ENCODE data around the gene NUP88. TPM values are rescaled to one million over a fixed set of nuclear protein-coding genes. Genes with fewer than 3 reads are reported as not detected.
"Not testable (repeated sequence)": the region's sequence is repeated elsewhere in the genome, so short reads cannot be mapped to it uniquely, and the experiment has no call there.

NUP88 gene
- total and polyA plus RNA-seq, 4 donors: 28.2 to 56.5 (median 46.9) TPM

DNA sequence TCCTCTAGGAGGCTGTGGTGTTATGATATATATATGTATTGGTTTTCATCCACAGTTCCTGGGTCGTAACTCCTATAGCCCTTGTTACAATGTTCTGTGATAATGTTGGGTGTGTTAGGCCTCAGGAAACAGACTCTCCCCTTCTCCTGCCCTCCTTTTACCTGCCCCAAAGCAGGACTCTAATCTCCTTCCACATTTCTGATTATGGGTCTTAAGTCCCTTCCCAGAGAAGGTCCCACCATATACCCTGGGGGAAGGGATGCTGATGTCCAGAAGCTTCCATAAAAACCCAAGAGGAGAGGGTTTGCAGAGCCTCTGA lies 19.9 kb upstream of the NUP88 start:
- DNase-seq (no peak), ATAC-seq (ENCODE audit: low FRiP score) (no peak)
- Histone ChIP-seq H3K4me1 (ENCODE audit: control insufficient read depth in 1 of 2, insufficient read depth in 2 of 2, low read length in 2 of 2) (no peaks in the 10 kb centered on the region), H3K4me3 (ENCODE audit: low read length in 2 of 2) (peak overlapping the region in 1 of 2 donors; percentile 90), H3K9me3 (ENCODE audit: control insufficient read depth, low read length) (no peaks in the 10 kb centered on the region), H3K27ac (ENCODE audit: low read depth in 1 of 2, low read length in 2 of 2) (peak overlapping the region; percentile 49 to 80), H3K36me3 (ENCODE audit: control insufficient read depth in 1 of 2, insufficient read depth in 2 of 2, low read length in 1 of 2) (peaks cover 4% of the 10 kb centered on the region in 2 donors), H3K27me3 (ENCODE audit: control insufficient read depth in 1 of 2, insufficient read depth in 2 of 2, low read length in 1 of 2) (no peaks in the 10 kb centered on the region)
- 11 to 24% methylated on average over 1 of the region's 1 CpG for WGBS, 2 donors
- intact Hi-C loops (cut with DNase I): loop anchor here in 1 of 2 donors (1.0 to 2.0 kb wide), 3 partner anchors 20 to 249 kb away; partner anchors contain the start of genes NUP88 and ZNF594

DNA sequence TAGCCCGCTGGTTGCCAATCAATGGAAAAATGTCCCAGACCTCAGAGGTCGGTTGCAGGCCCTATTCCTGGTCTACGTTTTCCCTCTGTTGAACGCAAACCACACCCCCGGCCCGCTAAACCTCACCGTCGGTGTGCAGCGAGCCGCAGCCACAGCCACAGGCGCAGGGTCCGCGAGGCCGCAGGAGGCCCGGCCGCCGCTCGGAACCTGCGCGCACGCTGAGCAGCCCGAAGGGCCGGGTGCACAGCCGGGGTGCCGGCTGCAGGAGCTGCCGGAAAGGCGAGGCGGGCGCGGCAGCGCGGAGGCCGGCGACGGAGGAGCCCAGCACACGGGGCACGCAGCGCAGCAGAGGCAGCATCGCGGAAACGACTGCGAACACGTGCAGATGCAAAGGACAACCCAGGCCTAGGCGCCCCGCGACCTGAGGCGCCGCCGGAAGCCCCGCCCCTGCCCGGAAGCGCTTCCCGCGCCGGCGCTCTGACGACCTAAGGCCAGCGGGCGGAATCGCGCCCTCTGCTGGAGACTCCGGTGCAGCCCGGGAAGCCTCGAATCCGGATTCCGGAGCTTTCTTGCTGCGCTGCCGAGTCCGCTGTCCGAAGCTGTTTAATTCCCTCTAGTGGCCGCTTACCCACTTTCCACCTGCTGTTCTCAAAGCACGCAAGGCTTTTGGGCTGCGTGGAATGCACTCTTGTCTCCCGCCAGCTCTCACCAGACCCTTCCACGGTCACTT lies 19.4 kb upstream of the NUP88 start, which contains the start of gene C1QBP:
Gene C1QBP, minus strand, starts transcription at position 440 of the 730 bp plus-strand sequence. Its CDS starts 82 bp downstream, at position 358.
- peaks cover 4 to 5% of the 10 kb centered on the region in 2 donors for H3K36me3 ChIP-seq (ENCODE audit: control insufficient read depth in 1 of 2, insufficient read depth in 2 of 2, low read length in 1 of 2)
- H3K9me3 ChIP-seq (ENCODE audit: control insufficient read depth, low read length): no peaks in the 10 kb centered on the region
- H3K27ac ChIP-seq (ENCODE audit: low read depth in 1 of 2, low read length in 2 of 2): peak within 1 kb of the TSS; percentile 49 to 80
- peak; percentile 99 for ATAC-seq (ENCODE audit: low FRiP score)
- H3K4me3 ChIP-seq (ENCODE audit: low read length in 2 of 2): peak within 1 kb of the TSS; percentile 19 to 90
- 0% methylated on average over 69 to 75 of the region's 75 CpGs for WGBS, 2 donors
- H3K27me3 ChIP-seq (ENCODE audit: control insufficient read depth in 1 of 2, insufficient read depth in 2 of 2, low read length in 1 of 2): no peaks in the 10 kb centered on the region
- intact Hi-C loops (cut with DNase I): loop anchor here in 1 of 2 donors (1.0 to 2.0 kb wide), 3 partner anchors 20 to 248 kb away; partner anchors contain the start of genes NUP88 and ZNF594
- DNase-seq: peak; percentile 93 to 97
- no peaks in the 10 kb centered on the region for H3K4me1 ChIP-seq (ENCODE audit: control insufficient read depth in 1 of 2, insufficient read depth in 2 of 2, low read length in 2 of 2)

DNA sequence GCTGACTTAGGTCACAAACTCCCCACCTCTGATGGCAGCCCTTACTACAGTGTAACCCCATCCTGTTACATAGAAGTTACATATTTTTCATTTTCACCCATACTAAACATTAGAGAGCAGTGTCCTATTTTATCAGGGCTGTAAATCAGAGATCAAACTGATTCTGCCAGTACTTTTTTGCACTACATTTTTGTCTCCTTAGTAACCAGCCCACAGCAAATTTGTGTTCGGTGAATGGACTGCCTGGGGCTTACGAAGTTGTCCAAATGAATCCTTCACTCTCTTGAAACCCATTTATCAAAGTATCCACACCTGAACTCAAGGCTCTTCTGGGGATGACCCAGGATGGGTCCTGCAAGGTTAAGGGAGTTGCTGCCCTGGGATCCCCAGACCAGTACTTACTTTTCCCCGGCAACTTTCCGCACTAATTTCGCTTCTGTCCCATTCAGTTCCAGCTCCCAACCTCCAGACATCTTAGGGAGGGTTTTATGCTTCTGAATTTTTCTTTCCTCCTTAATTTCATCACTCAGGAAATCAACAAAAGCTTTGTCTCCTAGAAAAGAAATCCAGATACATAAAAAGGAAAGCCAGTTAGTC lies 18.4 kb upstream of the NUP88 start:
- Histone ChIP-seq H3K4me3 (ENCODE audit: low read length in 2 of 2) (peak overlapping the region; percentile 19 to 90), H3K4me1 (ENCODE audit: control insufficient read depth in 1 of 2, insufficient read depth in 2 of 2, low read length in 2 of 2) (no peaks in the 10 kb centered on the region), H3K27ac (ENCODE audit: low read depth in 1 of 2, low read length in 2 of 2) (no peak overlapping the region), H3K36me3 (ENCODE audit: control insufficient read depth in 1 of 2, insufficient read depth in 2 of 2, low read length in 1 of 2) (peaks cover 5 to 7% of the 10 kb centered on the region in 2 donors), H3K9me3 (ENCODE audit: control insufficient read depth, low read length) (no peaks in the 10 kb centered on the region), H3K27me3 (ENCODE audit: control insufficient read depth in 1 of 2, insufficient read depth in 2 of 2, low read length in 1 of 2) (no peaks in the 10 kb centered on the region)
- intact Hi-C loops (cut with DNase I): loop anchor here in 1 of 2 donors (2.0 kb wide), 1 partner anchor 247 kb away; the partner anchor contains the start of gene ZNF594
- 65 to 67% methylated on average over 5 of the region's 5 CpGs for whole genome bisulfite sequencing, 2 donors
- DNase-seq (no peak), ATAC-seq (ENCODE audit: low FRiP score) (no peak)

DNA sequence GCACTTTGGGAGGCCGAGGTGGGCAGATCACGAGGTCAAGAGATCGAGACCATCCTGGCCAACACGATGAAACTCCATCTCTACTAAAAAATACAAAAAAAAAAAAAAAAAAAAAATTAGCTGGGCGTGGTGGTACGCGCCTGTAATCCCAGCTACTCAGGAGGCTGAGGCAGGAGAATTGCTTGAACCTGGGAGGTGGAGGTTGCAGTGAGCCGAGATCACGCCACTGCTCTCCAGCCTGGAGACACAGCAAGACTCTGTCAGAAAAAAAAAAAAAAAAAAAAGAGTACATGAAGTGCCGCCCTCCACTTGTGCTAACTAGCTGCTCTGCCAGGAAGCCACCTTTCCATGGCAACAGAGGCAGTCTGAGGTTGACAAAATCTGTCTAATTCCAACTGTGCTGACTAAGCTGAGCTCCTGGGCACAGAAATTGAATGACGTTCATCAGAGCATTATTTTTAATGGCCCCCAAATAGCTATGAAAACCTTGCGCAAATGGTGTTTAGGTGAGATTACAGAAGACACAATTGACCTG lies 16.4 kb upstream of the NUP88 start:
- ATAC-seq (ENCODE audit: low FRiP score); DNase-seq; H3K36me3 ChIP-seq (ENCODE audit: control insufficient read depth in 1 of 2, insufficient read depth in 2 of 2, low read length in 1 of 2); H3K4me3 ChIP-seq (ENCODE audit: low read length in 2 of 2); H3K4me1 ChIP-seq (ENCODE audit: control insufficient read depth in 1 of 2, insufficient read depth in 2 of 2, low read length in 2 of 2); H3K27me3 ChIP-seq (ENCODE audit: control insufficient read depth in 1 of 2, insufficient read depth in 2 of 2, low read length in 1 of 2); intact Hi-C loops (cut with DNase I); H3K9me3 ChIP-seq (ENCODE audit: control insufficient read depth, low read length); H3K27ac ChIP-seq (ENCODE audit: low read depth in 1 of 2, low read length in 2 of 2): not testable (repeated sequence)
- 78 to 83% methylated on average over 9 to 12 of the region's 12 CpGs for WGBS, 2 donors

DNA sequence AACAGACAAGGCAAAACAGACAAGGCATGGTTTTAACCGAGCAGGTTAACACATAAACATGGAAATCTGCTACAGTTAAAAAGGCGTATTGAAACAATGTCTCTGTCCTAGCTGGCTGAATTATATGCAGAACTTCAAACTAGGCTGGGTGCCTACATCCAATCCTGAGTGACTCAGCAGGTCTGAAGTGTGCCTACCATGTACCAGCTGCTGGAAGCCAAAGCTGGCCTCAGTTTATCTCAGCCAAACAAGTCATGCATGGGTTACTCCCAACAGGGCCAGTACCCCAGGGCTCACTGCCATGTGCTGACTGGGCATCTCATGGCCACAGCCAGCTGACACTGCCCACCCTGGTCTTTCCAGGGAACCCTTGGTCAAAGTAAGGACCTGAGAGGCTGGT lies 15.5 kb upstream of the NUP88 start:
- H3K27me3 ChIP-seq (ENCODE audit: control insufficient read depth in 1 of 2, insufficient read depth in 2 of 2, low read length in 1 of 2): no peaks in the 10 kb centered on the region
- no peak for DNase-seq
- no peaks in the 10 kb centered on the region for H3K4me1 ChIP-seq (ENCODE audit: control insufficient read depth in 1 of 2, insufficient read depth in 2 of 2, low read length in 2 of 2)
- H3K36me3 ChIP-seq (ENCODE audit: control insufficient read depth in 1 of 2, insufficient read depth in 2 of 2, low read length in 1 of 2): peaks cover 6 to 9% of the 10 kb centered on the region in 2 donors
- intact Hi-C loops (cut with DNase I): no loop called here
- no peaks in the 10 kb centered on the region for H3K9me3 ChIP-seq (ENCODE audit: control insufficient read depth, low read length)
- no peak for ATAC-seq (ENCODE audit: low FRiP score)
- H3K4me3 ChIP-seq (ENCODE audit: low read length in 2 of 2): no peak overlapping the region
- WGBS, 2 donors: 87 to 90% methylated on average over 2 of the region's 2 CpGs
- no peak overlapping the region for H3K27ac ChIP-seq (ENCODE audit: low read depth in 1 of 2, low read length in 2 of 2)

DNA sequence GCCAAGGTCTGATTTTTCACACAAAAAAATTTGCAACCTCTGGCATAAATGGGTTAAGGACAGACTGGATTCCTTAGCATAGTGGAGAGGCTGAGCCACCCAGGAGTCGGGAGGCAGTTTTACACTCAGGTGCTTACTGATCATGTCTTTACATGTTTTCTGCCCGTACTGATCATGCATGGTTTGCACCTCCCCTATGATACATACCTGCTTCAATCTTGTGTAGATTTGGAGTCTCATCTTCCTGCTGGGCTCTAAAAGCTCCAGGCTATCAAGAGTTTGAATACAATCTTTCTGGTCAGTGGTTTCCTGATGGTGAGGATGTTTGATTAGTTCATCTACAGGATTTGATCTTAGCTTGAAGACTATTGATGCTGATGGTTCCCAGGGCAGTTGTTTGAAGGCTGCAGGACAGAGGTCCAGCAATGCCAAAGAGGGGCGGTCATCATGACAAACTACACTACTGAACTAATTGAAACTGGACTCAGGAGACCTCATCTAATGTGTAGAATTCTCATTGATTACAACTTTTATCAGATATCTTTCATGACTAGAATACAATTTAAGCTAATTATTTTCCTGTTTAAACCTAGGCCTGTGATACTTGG lies 12.6 kb upstream of the NUP88 start:
- Histone ChIP-seq H3K4me3 (ENCODE audit: low read length in 2 of 2) (no peak overlapping the region), H3K27ac (ENCODE audit: low read depth in 1 of 2, low read length in 2 of 2) (no peak overlapping the region), H3K4me1 (ENCODE audit: control insufficient read depth in 1 of 2, insufficient read depth in 2 of 2, low read length in 2 of 2) (no peaks in the 10 kb centered on the region), H3K27me3 (ENCODE audit: control insufficient read depth in 1 of 2, insufficient read depth in 2 of 2, low read length in 1 of 2) (no peaks in the 10 kb centered on the region), H3K36me3 (ENCODE audit: control insufficient read depth in 1 of 2, insufficient read depth in 2 of 2, low read length in 1 of 2) (peaks cover 9 to 14% of the 10 kb centered on the region in 2 donors), H3K9me3 (ENCODE audit: control insufficient read depth, low read length) (no peaks in the 10 kb centered on the region)
- ATAC-seq (ENCODE audit: low FRiP score) (no peak), DNase-seq (no peak)
- intact Hi-C loops (cut with DNase I): no loop called here
- WGBS, 2 donors: 70 to 77% methylated on average over 3 of the region's 3 CpGs

DNA sequence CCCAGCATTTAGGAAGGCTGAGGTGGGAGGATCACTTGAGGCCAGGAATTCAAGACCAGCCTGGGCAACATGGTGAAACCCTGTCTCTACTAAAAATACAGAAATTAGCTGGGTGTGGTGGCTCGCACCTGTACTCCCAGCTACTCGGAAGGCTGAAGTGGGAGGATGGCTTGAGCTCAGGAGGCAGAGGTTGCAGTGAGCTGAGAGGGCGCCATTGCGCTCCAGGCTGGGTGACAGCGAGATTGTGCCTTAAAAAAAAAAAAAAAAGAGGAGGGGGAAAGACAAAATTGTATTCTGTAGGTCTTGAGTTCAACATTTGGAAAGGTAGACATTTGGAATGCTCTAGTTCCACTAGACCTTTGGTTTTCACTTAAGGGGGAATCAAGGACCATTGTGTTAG lies 11.8 kb upstream of the NUP88 start:
- DNase-seq; H3K4me3 ChIP-seq (ENCODE audit: low read length in 2 of 2); H3K27me3 ChIP-seq (ENCODE audit: control insufficient read depth in 1 of 2, insufficient read depth in 2 of 2, low read length in 1 of 2); H3K27ac ChIP-seq (ENCODE audit: low read depth in 1 of 2, low read length in 2 of 2); ATAC-seq (ENCODE audit: low FRiP score); H3K9me3 ChIP-seq (ENCODE audit: control insufficient read depth, low read length); H3K4me1 ChIP-seq (ENCODE audit: control insufficient read depth in 1 of 2, insufficient read depth in 2 of 2, low read length in 2 of 2); intact Hi-C loops (cut with DNase I): not testable (repeated sequence)
- 69 to 78% methylated on average over 5 of the region's 5 CpGs for WGBS, 2 donors
- H3K36me3 ChIP-seq (ENCODE audit: control insufficient read depth in 1 of 2, insufficient read depth in 2 of 2, low read length in 1 of 2): peaks cover 9 to 15% of the 10 kb centered on the region in 2 donors

DNA sequence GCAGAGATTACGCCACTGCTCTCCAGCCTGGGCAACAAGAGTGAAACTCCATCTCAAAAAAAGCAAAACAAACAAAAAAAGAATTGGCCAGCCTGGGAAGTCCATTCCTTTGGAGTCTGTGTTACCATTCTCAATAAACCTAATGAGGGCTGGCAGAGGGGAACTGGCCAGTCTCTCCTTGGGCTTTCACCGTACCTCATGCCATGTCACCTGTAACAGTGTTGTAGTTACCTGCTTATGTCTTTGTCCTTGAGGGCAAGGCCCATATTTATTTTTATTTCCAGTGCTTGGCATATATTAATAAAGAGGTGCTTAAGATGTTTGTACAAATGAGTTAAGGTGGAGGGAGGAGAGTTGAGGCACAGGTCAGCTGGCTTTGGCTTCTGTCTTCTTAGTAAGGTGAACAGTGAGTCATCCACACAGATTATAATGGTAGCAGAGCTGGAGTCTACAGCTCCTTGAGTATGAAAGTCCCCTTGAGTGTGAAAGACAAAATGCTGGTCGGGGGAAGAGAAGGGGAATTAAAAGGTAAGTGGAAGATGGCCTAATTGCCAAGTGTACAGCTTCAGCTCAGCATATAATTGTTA lies 11.0 kb upstream of the NUP88 start:
- intact Hi-C loops (cut with DNase I): no loop called here
- WGBS, 2 donors: 90 to 95% methylated on average over 3 of the region's 3 CpGs
- ATAC-seq (ENCODE audit: low FRiP score): no peak

More for the DNA sequence above, 11.0 kb upstream of the NUP88 start:
- Histone ChIP-seq H3K36me3 (ENCODE audit: control insufficient read depth in 1 of 2, insufficient read depth in 2 of 2, low read length in 1 of 2) (peaks cover 11 to 21% of the 10 kb centered on the region in 2 donors), H3K9me3 (ENCODE audit: control insufficient read depth, low read length) (no peaks in the 10 kb centered on the region), H3K4me3 (ENCODE audit: low read length in 2 of 2) (no peak overlapping the region), H3K27ac (ENCODE audit: low read depth in 1 of 2, low read length in 2 of 2) (no peak overlapping the region), H3K27me3 (ENCODE audit: control insufficient read depth in 1 of 2, insufficient read depth in 2 of 2, low read length in 1 of 2) (no peaks in the 10 kb centered on the region), H3K4me1 (ENCODE audit: control insufficient read depth in 1 of 2, insufficient read depth in 2 of 2, low read length in 2 of 2) (no peaks in the 10 kb centered on the region)
- no peak for DNase-seq

Measured in aorta (tissue), 5 donors.